HepG2 (cell line): ENCODE results near the gene MTA1. TPM values are rescaled to one million over a fixed set of nuclear protein-coding genes. Genes with fewer than 3 reads are reported as not detected.

Source experiments
- ATAC-seq: fragments of 200-7000 bp; cut with Tn5 transposase; 3 replicates; pipeline ENCODE4 v1.9.1; 2020; ENCODE audit warnings: mild to moderate bottlenecking, moderate library complexity
- BruUV-seq: library from RNA; stranded (reverse); fragments of 400-500 nt; replicated peaks from 2 replicates; lab custom pipeline; 2021; lab: Mats Ljungman, UMichigan
- CTCF ChIA-PET: fragments of 300-600 bp; formaldehyde crosslinking; extraction: SDS; loops from one replicate; lab custom pipeline; 2021; ENCODE audit warnings: low total read pairs, inconsistent platforms, low intra/inter-chr PET ratio; lab: Yijun Ruan, JAX
- POLR2A ChIA-PET: fragments of 350-600 bp; sonication (Branson Sonifier 250); formaldehyde crosslinking; loops from one replicate; lab custom pipeline; 2020; ENCODE audit warnings: antibody characterized with exemption, inconsistent platforms; lab: Yijun Ruan, JAX
- DNase-seq: peaks from one replicate; pipeline ENCODE4 v3.0.0-alpha.2; 2015; ENCODE audit warnings: low spot score
- FAIRE-seq: peaks from 3 replicates; lab custom pipeline; 2011; peaks lifted over from hg19 to GRCh38; lab: Jason Lieb, UNC
- H2AFZ ChIP-seq: one replicate; pipeline ENCODE4 v1.6.1; 2011; ENCODE audit warnings: low read length, inconsistent platforms
- H3K27ac ChIP-seq: fragments of 300-600 bp; 3 replicates; pipeline ENCODE4 v1.8.0; 2011; ENCODE audit warnings: mixed run types, mild to moderate bottlenecking, mixed read lengths, low read length, inconsistent platforms; ENCODE audit not compliant: insufficient read depth; ENCODE audit errors: extremely low read length
- H3K27me3 ChIP-seq, 2 experiments: fragments of 200-600 bp in 1 of 2; 2 replicates in 1 of 2; 3 replicates in 1 of 2; pipeline versions ENCODE4 v1.6.0 to v1.8.0; 2011; ENCODE audit warnings: low read length in 2 of 2, mild to moderate bottlenecking in 2 of 2, moderate library complexity in 2 of 2, inconsistent platforms in 1 of 2; ENCODE audit not compliant: insufficient read depth in 2 of 2, control insufficient read depth in 1 of 2
- H3K36me3 ChIP-seq, 2 experiments: fragments of 200-600 bp in 1 of 2; replicated peaks in 1 of 2; 2 replicates in 1 of 2; 3 replicates in 1 of 2; pipeline versions ENCODE4 v1.5.1 to v1.8.0; 2011; ENCODE audit warnings: low read length in 2 of 2, inconsistent platforms in 1 of 2; ENCODE audit not compliant: insufficient read depth in 2 of 2, control insufficient read depth in 1 of 2
- H3K4me1 ChIP-seq: 2 replicates; pipeline ENCODE4 v1.5.1; 2012; ENCODE audit warnings: low read length, inconsistent platforms; ENCODE audit not compliant: insufficient read depth
- H3K4me2 ChIP-seq: 2 replicates; pipeline ENCODE4 v1.6.0; 2011; ENCODE audit warnings: low read depth, low read length, inconsistent platforms
- H3K4me3 ChIP-seq, 3 experiments: fragments of 200-600 bp in 1 of 3; sonication (generic), shearing (Covaris generic) in 1 of 3; replicated peaks in 1 of 3; 2 replicates each; pipeline ENCODE4 v1.5.1; 2011 to 2016; ENCODE audit warnings: low read length in 3 of 3, inconsistent platforms in 2 of 3, low read depth in 2 of 3, mild to moderate bottlenecking in 2 of 3, control low read depth in 1 of 3, mixed read lengths in 1 of 3; ENCODE audit not compliant: insufficient read depth in 1 of 3
- H3K79me2 ChIP-seq: one replicate; pipeline ENCODE4 v1.6.1; 2011; ENCODE audit warnings: low read length, inconsistent platforms; ENCODE audit not compliant: insufficient read depth
- H3K9ac ChIP-seq: 2 replicates; pipeline ENCODE4 v1.6.0; 2011; ENCODE audit warnings: mild to moderate bottlenecking, low read depth, low read length, inconsistent platforms; ENCODE audit not compliant: insufficient read depth
- H3K9me3 ChIP-seq: 2 replicates; pipeline ENCODE4 v1.5.1; 2012; ENCODE audit warnings: mild to moderate bottlenecking, low read length
- H4K20me1 ChIP-seq: 2 replicates; pipeline ENCODE4 v1.6.0; 2011; ENCODE audit warnings: inconsistent platforms, mild to moderate bottlenecking, low read length, moderate library complexity; ENCODE audit not compliant: insufficient read depth
- AGO1 ChIP-seq: fragments of 200-400 bp; formaldehyde crosslinking; IDR thresholded peaks from 2 replicates; pipeline ENCODE4 v1.6.1; 2017; ENCODE audit warnings: mild to moderate bottlenecking, low read depth, low read length, moderate library complexity; ENCODE audit not compliant: poor library complexity, severe bottlenecking
- AGO2 ChIP-seq: fragments of 200-400 bp; formaldehyde crosslinking; optimal IDR thresholded peaks from 2 replicates; pipeline ENCODE3; 2017; ENCODE audit warnings: mild to moderate bottlenecking, low read depth, low read length, moderate library complexity
- HNRNPL ChIP-seq: fragments of 200-400 bp; formaldehyde crosslinking; IDR thresholded peaks from 2 replicates; pipeline ENCODE4 v1.6.1; 2017; ENCODE audit warnings: mild to moderate bottlenecking, low read depth, low read length
- ZNF558 ChIP-seq: sonication (generic); formaldehyde crosslinking; IDR thresholded peaks from 2 replicates; pipeline ENCODE4 v1.9.0; 2022; ENCODE audit warnings: mild to moderate bottlenecking, missing genetic modification reagents, borderline replicate concordance
- ZNF563 ChIP-seq: sonication (generic); formaldehyde crosslinking; IDR thresholded peaks from 2 replicates; pipeline ENCODE4 v1.8.0; 2022; ENCODE audit warnings: mild to moderate bottlenecking, moderate library complexity, missing genetic modification reagents
- ZNF564 ChIP-seq: sonication (generic); formaldehyde crosslinking; IDR thresholded peaks from 2 replicates; pipeline ENCODE4 v1.8.1; 2023; ENCODE audit warnings: mild to moderate bottlenecking, missing genetic modification reagents
- WGBS: methylation state at CpG from one replicate; pipeline ENCODE4 v1.1.6; 2017; ENCODE audit warnings: low lambda C conversion rate; 5-methylcytosine and 5-hydroxymethylcytosine counted together
- in situ Hi-C: cut with HindIII; loops from 2 replicates; pipeline ENCODE4 v1.10.0; 2017; ENCODE audit warnings: low pct_unique_long_range_greater_than_20kb; ENCODE audit not compliant: extremely low pct_ligation_motif_present
- intact Hi-C: fragments of 100-400 bp; cut with micrococcal nuclease; formaldehyde crosslinking; loops from one replicate; pipeline ENCODE4 v1.10.0; 2022; ENCODE audit not compliant: unreplicated experiment
- polyA plus RNA-seq, 8 experiments: library from polyadenylated mRNA; depleted of rRNA in 3 of 8; stranded (reverse) in 7 of 8; unstranded in 1 of 8; fragments of >200 nt; fragmentation: Illumina TruSeq in 4 of 8; extraction: Trizol in 4 of 8; gene quantifications; 2 replicates each; pipeline versions ENCODE4 v1.2.1 to v1.2.3, GENCODE V29; 2011 to 2016; ENCODE audit warnings: low read depth in 4 of 8, missing spikeins in 1 of 8, mixed read lengths in 1 of 8; ENCODE audit not compliant: insufficient read depth in 1 of 8
- total RNA-seq, 5 experiments: library from RNA; depleted of rRNA; stranded (reverse); fragments of >200 nt; fragmentation: Illumina TruSeq; extraction: Trizol; gene quantifications; 2 replicates each; pipeline ENCODE4 v1.2.3, GENCODE V29; 2016; ENCODE audit warnings: low read depth in 1 of 5
- TF ChIP-seq, protein P1 (sequence below): sonication (generic); formaldehyde crosslinking; IDR thresholded peaks from 2 replicates; pipeline ENCODE4 v1.8.0; 2022; ENCODE audit warnings: low read depth, missing genetic modification reagents
- TF ChIP-seq, protein P2 (sequence below): sonication (generic); formaldehyde crosslinking; IDR thresholded peaks from 2 replicates; pipeline ENCODE4 v1.8.1; 2023; ENCODE audit warnings: mild to moderate bottlenecking, moderate library complexity, missing genetic modification reagents

Gene MTA1
- total and polyA plus RNA-seq, 2 of the 13 experiments (the other 11 are each of a cell fraction or from before 2014, with no cell fraction given) = 35.2 to 85.8 TPM

DNA sequence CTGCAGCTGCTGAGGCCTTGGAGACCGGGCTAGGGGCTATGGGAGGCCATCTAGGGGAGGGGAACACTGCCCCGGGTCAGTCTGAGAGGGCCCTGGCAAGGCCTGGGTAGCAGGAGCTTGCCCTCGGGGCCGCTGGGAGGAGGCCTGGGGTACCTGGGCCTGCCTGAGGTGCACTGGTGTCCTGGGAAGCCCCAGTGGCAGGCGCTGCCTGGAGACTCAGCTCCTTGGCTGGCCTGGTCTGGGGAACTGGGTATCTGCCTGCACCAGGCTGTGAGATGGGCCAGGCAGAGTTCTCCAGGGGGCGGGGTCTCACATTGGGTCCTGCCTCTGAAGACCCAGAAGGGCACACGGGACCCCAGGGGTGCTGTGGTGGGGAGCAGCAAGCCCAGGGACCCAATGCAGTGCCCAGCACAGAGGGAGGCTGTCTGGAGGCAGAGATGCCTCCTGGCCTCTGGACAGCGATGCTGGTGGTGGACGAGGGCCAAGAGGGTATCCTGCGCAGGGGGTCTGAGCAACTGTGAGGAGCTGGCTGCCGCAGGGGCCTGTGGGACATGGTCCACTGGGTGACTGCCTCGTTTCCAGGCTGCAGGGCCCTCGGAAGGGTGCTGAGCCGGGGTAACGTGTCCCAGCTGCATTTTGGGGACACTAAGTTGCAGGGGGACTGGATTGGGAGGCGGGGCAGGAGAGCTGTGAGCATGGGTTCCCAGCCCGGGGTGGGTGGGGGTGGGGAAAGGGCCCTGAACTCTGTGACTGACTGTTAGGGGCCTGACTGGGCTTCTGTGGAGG, 7.4 kb upstream of the MTA1 start:
- Histone ChIP-seq H3K4me2 (peak overlapping the region; percentile 76), H3K27me3 (peaks cover 2 to 51% of the 10 kb centered on the region in 2 experiments; a peak in 4 of 5 replicates), H3K4me3 (peak overlapping the region in 1 of 3 experiments; percentile 67; a peak in 1 of 6 replicates), H3K27ac (no peak overlapping the region), H4K20me1 (no peaks in the 10 kb centered on the region; the same call in 1 of the 2 replicates), H3K4me1 (peaks cover 40% of the 10 kb centered on the region), H3K79me2 (no peaks in the 10 kb centered on the region), H3K36me3 (no peaks in the 10 kb centered on the region), H3K9me3 (no peaks in the 10 kb centered on the region), H2AFZ (no peak overlapping the region), H3K9ac (no peak overlapping the region)
- ATAC-seq (peak; percentile 7), DNase-seq (no peak), FAIRE-seq (no peak)
- intact Hi-C loops (loop anchor here (5.0 kb wide), 1 partner anchor 75 kb away; the partner anchor contains the start of gene CRIP1), in situ Hi-C loops (no loop called here)
- ChIA-PET CTCF (no interaction called here), POLR2A (interaction anchor here (2.2 kb wide), 1 partner anchor 13 kb away, joined by 10 read pairs; no protein-coding TSS in a partner anchor)
- BruUV-seq = no TSS peak
- TF ChIP-seq, protein P1, sequence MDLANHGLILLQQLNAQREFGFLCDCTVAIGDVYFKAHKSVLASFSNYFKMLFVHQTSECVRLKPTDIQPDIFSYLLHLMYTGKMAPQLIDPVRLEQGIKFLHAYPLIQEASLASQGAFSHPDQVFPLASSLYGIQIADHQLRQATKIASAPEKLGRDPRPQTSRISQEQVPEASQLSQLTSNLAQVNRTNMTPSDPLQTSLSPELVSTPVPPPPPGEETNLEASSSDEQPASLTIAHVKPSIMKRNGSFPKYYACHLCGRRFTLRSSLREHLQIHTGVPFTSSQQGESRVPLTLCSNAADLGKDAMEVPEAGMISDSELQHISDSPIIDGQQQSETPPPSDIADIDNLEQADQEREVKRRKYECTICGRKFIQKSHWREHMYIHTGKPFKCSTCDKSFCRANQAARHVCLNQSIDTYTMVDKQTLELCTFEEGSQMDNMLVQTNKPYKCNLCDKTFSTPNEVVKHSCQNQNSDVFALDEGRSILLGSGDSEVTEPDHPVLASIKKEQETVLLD = no peak
- peak; percentile 53 for TF ChIP-seq AGO1
- TF ChIP-seq HNRNPL = 0 out of 2 replicates have a peak, but pooled peaks have one; percentile 1
- 0 out of 2 replicates have a peak, but pooled peaks have one; percentile 42 for TF ChIP-seq ZNF563 (CRISPR knock-in tag)
- TF ChIP-seq AGO2 = peak; percentile 18
- TF ChIP-seq ZNF558 (CRISPR knock-in tag) = 0 out of 2 replicates have a peak, but pooled peaks have one; percentile 41
- no peak for TF ChIP-seq ZNF564 (CRISPR knock-in tag)
- TF ChIP-seq, protein P2, sequence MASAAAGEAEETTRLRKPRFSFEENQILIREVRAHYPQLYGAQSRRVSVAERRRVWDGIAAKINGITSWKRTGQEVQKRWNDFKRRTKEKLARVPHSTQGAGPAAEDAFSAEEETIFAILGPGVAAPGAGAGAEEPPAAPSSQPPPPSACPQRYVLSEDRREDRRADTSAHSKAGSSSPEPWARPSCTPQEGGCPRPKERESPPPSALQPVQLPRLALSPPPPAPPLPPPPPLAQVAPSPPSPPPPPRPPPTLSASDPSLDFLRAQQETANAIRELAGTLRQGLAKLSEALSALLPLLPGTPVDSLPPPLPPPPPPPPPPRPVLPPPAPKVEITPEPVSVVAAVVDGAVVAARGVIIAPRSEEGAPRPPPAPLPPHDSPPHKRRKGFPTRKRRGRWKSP = 0 out of 2 replicates have a peak, but pooled peaks have one; percentile 12
- WGBS = 41% methylated on average over 6 of the region's 17 CpGs
